GM18870 (cell line): ENCODE results near the gene HES3.

ENCODE experiments used
- ATAC-seq: cut with Tn5 transposase; IDR thresholded peaks from one replicate; pipeline ENCODE4 v1.9.1; 2021; ENCODE audit warnings: moderate library complexity; ENCODE audit not compliant: unreplicated experiment

Gene HES3

GRCh38 chr1:6243993-6244392 lies at the start of gene HES3:
HES3 (plus strand) TSS chr1:6244179; CDS start chr1:6244366, 187 bp downstream.
- no peak for ATAC-seq

GRCh38 chr1:6197746-6198427 lies 46.1 kb upstream of the HES3 start:
- ATAC-seq = no peak

GRCh38 chr1:6198646-6199297 lies 45.2 kb upstream of the HES3 start:
- ATAC-seq = no peak

GRCh38 chr1:6199298-6200187 lies 44.4 kb upstream of the HES3 start, which contains the start of gene RPL22:
RPL22 (minus strand) TSS chr1:6199595; CDS start chr1:6199573, 22 bp downstream.
- ATAC-seq = peak; percentile 92

- ATAC-seq = no peak
Measured at GRCh38 chr1:6200188-6200809, 43.7 kb upstream of the HES3 start.

- ATAC-seq = no peak
Measured at GRCh38 chr1:6202256-6202655, 41.7 kb upstream of the HES3 start.

GRCh38 chr1:6205849-6206519 lies 38.0 kb upstream of the HES3 start, which contains the start of gene RNF207:
RNF207 (plus strand) TSS chr1:6206119; CDS start chr1:6206536, 417 bp downstream.
- peak; percentile 66 for ATAC-seq

- ATAC-seq = no peak
Measured at GRCh38 chr1:6206520-6206855, 37.5 kb upstream of the HES3 start.

- ATAC-seq = no peak
Measured at GRCh38 chr1:6207075-6207885, 36.7 kb upstream of the HES3 start.

- ATAC-seq = no peak
Measured at GRCh38 chr1:6207921-6208320, 36.1 kb upstream of the HES3 start.

GRCh38 chr1:6208723-6209660 lies 35.0 kb upstream of the HES3 start:
- ATAC-seq = no peak

- no peak for ATAC-seq
Measured at GRCh38 chr1:6209661-6210580, 34.1 kb upstream of the HES3 start.

GRCh38 chr1:6210591-6211355 lies 33.2 kb upstream of the HES3 start:
- no peak for ATAC-seq

- ATAC-seq = no peak
Measured at GRCh38 chr1:6211731-6212130, 32.2 kb upstream of the HES3 start.

GRCh38 chr1:6212193-6212959 lies 31.6 kb upstream of the HES3 start:
- ATAC-seq = no peak
